Measurements from ENCODE around the gene SYNE1. TPM values are rescaled to one million over a fixed set of nuclear protein-coding genes. Genes with fewer than 3 reads are reported as not detected.

Gene SYNE1
- total RNA-seq, 1 experiment from 2014 or later = 23.0 TPM

DNA sequence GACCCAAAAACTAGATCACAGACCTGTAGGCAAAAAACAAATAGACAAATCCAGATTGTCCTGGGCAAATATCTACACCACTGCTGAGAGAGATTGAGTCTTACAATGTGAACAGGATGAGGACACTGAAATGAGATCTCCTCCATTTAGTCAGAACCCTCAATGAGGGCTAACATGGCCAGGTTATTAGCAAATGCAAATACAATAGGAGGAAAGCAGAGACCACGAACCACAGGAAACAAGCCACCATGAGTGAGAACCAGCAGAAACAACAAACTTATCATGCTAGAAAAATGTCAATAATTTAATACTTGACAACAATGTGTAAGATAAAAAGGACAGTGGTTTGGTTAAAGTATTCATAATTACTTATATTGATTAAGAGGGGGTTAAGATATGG is 162.8 kb downstream of the SYNE1 start:
- H3K27me3 Mint-ChIP-seq (ENCODE audit: insufficient read depth, unreplicated experiment) = peaks cover 7% of the 10 kb centered on the region
- no peaks in the 10 kb centered on the region for H3K36me3 Mint-ChIP-seq (ENCODE audit: insufficient read depth, unreplicated experiment)
- H3K4me3 ChIP-seq (ENCODE audit: low read depth, low read length) = no peak overlapping the region
- ChIA-PET POLR2A (no interaction called here), CTCF (no interaction called here)
- H3K9me3 ChIP-seq = no peaks in the 10 kb centered on the region
- H3K36me3 ChIP-seq (ENCODE audit: control insufficient read depth, insufficient read depth, low read length) = no peaks in the 10 kb centered on the region
- no TSS peak for BruUV-seq (replicated peaks)
- H3K27me3 ChIP-seq (replicated peaks; ENCODE audit: control insufficient read depth, insufficient read depth, low read length) = no peaks in the 10 kb centered on the region; the same call in 1 of the 2 replicates
- H3K4me1 Mint-ChIP-seq (ENCODE audit: low read depth, unreplicated experiment) = no peaks in the 10 kb centered on the region
- TF ChIP-seq, protein P1, sequence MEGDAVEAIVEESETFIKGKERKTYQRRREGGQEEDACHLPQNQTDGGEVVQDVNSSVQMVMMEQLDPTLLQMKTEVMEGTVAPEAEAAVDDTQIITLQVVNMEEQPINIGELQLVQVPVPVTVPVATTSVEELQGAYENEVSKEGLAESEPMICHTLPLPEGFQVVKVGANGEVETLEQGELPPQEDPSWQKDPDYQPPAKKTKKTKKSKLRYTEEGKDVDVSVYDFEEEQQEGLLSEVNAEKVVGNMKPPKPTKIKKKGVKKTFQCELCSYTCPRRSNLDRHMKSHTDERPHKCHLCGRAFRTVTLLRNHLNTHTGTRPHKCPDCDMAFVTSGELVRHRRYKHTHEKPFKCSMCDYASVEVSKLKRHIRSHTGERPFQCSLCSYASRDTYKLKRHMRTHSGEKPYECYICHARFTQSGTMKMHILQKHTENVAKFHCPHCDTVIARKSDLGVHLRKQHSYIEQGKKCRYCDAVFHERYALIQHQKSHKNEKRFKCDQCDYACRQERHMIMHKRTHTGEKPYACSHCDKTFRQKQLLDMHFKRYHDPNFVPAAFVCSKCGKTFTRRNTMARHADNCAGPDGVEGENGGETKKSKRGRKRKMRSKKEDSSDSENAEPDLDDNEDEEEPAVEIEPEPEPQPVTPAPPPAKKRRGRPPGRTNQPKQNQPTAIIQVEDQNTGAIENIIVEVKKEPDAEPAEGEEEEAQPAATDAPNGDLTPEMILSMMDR (IDR thresholded peaks at IDR 0.05; ENCODE audit: insufficient read depth in 1 of 2, low read depth in 1 of 2, low read length in 1 of 2, severe bottlenecking in 1 of 2, unreplicated experiment in 1 of 2) = no peak
- no peak overlapping the region for H3K27ac Mint-ChIP-seq (ENCODE audit: unreplicated experiment)
- no peak overlapping the region for H3K4me3 Mint-ChIP-seq (ENCODE audit: unreplicated experiment)
- no peaks in the 10 kb centered on the region for H3K9me3 Mint-ChIP-seq (ENCODE audit: unreplicated experiment)
- intact Hi-C loops (cut with micrococcal nuclease; ENCODE audit: unreplicated experiment) = no loop called here
- H3K4me1 ChIP-seq = no peaks in the 10 kb centered on the region
- no peak for DNase-seq

DNA sequence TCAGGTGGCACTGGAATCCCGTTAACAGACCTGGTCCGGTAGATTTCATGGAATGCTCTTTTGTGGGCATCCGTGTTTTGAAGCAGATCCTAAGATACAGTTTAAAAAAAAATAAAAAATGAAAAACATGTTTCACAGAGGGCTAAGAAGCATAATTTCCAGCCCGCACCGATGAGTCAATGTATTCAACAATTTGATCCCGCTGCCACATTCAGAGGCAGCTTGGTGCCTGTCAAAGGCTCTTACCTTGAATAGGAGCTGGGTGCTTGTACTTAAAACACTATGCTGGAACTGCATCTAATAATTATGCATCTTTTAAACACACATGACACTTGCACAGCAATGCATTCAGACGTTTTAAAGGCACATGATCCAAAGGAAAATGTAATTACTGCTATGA is 164.8 kb downstream of the SYNE1 start:
- intact Hi-C loops (cut with micrococcal nuclease; ENCODE audit: unreplicated experiment) = no loop called here
- Mint-ChIP-seq H3K4me1 (ENCODE audit: low read depth, unreplicated experiment) (no peaks in the 10 kb centered on the region), H3K9me3 (ENCODE audit: unreplicated experiment) (no peaks in the 10 kb centered on the region), H3K4me3 (ENCODE audit: unreplicated experiment) (no peak overlapping the region), H3K36me3 (ENCODE audit: insufficient read depth, unreplicated experiment) (no peaks in the 10 kb centered on the region), H3K27ac (ENCODE audit: unreplicated experiment) (no peak overlapping the region), H3K27me3 (ENCODE audit: insufficient read depth, unreplicated experiment) (peaks cover 10% of the 10 kb centered on the region)
- TF ChIP-seq, protein P1 (IDR thresholded peaks at IDR 0.05; ENCODE audit: insufficient read depth in 1 of 2, low read depth in 1 of 2, low read length in 1 of 2, severe bottlenecking in 1 of 2, unreplicated experiment in 1 of 2) = no peak
- H3K4me3 ChIP-seq (ENCODE audit: low read depth, low read length) = no peak overlapping the region
- no peak for DNase-seq
- H3K36me3 ChIP-seq (ENCODE audit: control insufficient read depth, insufficient read depth, low read length) = no peaks in the 10 kb centered on the region
- H3K27me3 ChIP-seq (replicated peaks; ENCODE audit: control insufficient read depth, insufficient read depth, low read length) = no peaks in the 10 kb centered on the region
- no peaks in the 10 kb centered on the region for H3K9me3 ChIP-seq
- BruUV-seq (replicated peaks) = no TSS peak
- ChIA-PET CTCF (no interaction called here), POLR2A (no interaction called here)
- H3K4me1 ChIP-seq = no peaks in the 10 kb centered on the region

DNA sequence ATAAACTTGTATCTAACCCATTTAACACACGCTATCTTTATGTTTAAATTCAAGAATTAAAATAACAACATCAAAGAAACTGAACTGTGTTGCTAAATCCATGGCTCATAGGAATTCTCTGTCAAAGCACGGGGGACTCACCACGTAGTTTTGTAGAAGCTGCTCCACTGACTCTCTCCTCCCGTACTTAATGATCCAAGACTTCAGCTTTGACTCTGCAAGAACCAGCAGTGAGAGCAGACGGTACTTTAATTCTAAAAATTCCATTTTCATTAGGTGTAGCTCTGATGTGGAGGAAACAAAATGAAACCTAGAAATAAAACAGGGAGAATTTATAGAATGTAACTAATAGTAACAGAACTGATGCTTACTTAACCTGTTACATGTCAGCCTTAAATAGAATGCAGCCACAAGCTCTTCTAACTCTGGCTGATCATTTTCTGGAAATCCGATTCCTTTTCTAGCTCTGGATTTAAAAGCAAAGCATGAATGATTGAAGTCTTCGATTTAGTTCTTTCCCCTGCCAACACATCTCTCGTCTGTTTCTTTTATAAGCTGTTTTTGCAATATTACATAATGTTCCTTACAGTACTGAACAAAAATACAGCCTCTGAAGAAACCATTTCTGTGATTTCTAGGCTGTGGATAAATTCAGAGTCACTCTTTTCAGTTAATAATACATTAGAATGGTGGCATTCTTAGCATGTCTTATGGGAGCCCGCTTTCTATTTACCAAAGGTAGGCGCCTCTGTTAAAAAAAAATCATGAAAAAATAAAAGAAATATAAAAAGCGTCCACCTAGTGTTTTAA is 165.5 kb downstream of the SYNE1 start:
- H3K4me3 ChIP-seq (ENCODE audit: low read depth, low read length) = no peak overlapping the region
- TF ChIP-seq, protein P1 (IDR thresholded peaks at IDR 0.05; ENCODE audit: insufficient read depth in 1 of 2, low read depth in 1 of 2, low read length in 1 of 2, severe bottlenecking in 1 of 2, unreplicated experiment in 1 of 2) = no peak
- no peaks in the 10 kb centered on the region for H3K4me1 Mint-ChIP-seq (ENCODE audit: low read depth, unreplicated experiment)
- no TSS peak for BruUV-seq (replicated peaks)
- H3K27me3 Mint-ChIP-seq (ENCODE audit: insufficient read depth, unreplicated experiment) = peaks cover 10% of the 10 kb centered on the region
- no peaks in the 10 kb centered on the region for H3K9me3 Mint-ChIP-seq (ENCODE audit: unreplicated experiment)
- DNase-seq = no peak
- no peaks in the 10 kb centered on the region for H3K9me3 ChIP-seq
- intact Hi-C loops (cut with micrococcal nuclease; ENCODE audit: unreplicated experiment) = no loop called here
- H3K36me3 Mint-ChIP-seq (ENCODE audit: insufficient read depth, unreplicated experiment) = no peaks in the 10 kb centered on the region
- H3K27me3 ChIP-seq (replicated peaks; ENCODE audit: control insufficient read depth, insufficient read depth, low read length) = no peaks in the 10 kb centered on the region
- POLR2A ChIA-PET = no interaction called here
- no peaks in the 10 kb centered on the region for H3K4me1 ChIP-seq
- no peak overlapping the region for H3K27ac Mint-ChIP-seq (ENCODE audit: unreplicated experiment)
- H3K36me3 ChIP-seq (ENCODE audit: control insufficient read depth, insufficient read depth, low read length) = no peaks in the 10 kb centered on the region
- CTCF ChIA-PET = no interaction called here
- H3K4me3 Mint-ChIP-seq (ENCODE audit: unreplicated experiment) = no peak overlapping the region

Measured in Caco-2 (cell line).